GM12878 (cell line): ENCODE data around the gene ECSIT. TPM values are rescaled to one million over a fixed set of nuclear protein-coding genes. Genes with fewer than 3 reads are reported as not detected.
A peak's percentile ranks its signal among the peaks of the same experiment; 100 is the strongest.

Source experiments
- ATAC-seq: fragments of 200-7000 bp; cut with Tn5 transposase; 3 replicates; pipeline ENCODE4 v1.9.1; 2020; ENCODE audit warnings: mild to moderate bottlenecking, moderate library complexity
- BruUV-seq: library from RNA; stranded (reverse); fragments of 400-500 nt; replicated peaks from 2 replicates; lab custom pipeline; 2021; lab: Mats Ljungman, UMichigan
- CTCF ChIA-PET: fragments of 300-600 bp; sonication (Branson Sonifier 250); formaldehyde crosslinking; extraction: SDS; loops from one replicate; lab custom pipeline; 2021; ENCODE audit warnings: inconsistent platforms; lab: Yijun Ruan, JAX
- POLR2A ChIA-PET: fragments of 350-600 bp; formaldehyde crosslinking; extraction: SDS; loops from one replicate; lab custom pipeline; 2021; ENCODE audit warnings: inconsistent platforms; lab: Charles Lee
- RAD21 ChIA-PET: fragments of 300-600 bp; sonication (Branson Sonifier 250); formaldehyde crosslinking; loops from one replicate; lab custom pipeline; 2023; ENCODE audit warnings: antibody characterized with exemption; ENCODE audit not compliant: unreplicated experiment; lab: Charles Lee
- SMC1A ChIA-PET: fragments of 300-600 bp; sonication (Branson Sonifier 250); formaldehyde crosslinking; loops from one replicate; lab custom pipeline; 2023; ENCODE audit not compliant: unreplicated experiment, uncharacterized antibody; lab: Charles Lee
- DNase-seq: peaks from one replicate; pipeline ENCODE4 v3.0.0-alpha.2; 2011; ENCODE audit warnings: low read depth, low spot score
- FAIRE-seq: peaks from 3 replicates; lab custom pipeline; 2011; peaks lifted over from hg19 to GRCh38; lab: Jason Lieb, UNC
- H2AFZ ChIP-seq: 2 replicates; pipeline ENCODE4 v1.6.0; 2011; ENCODE audit warnings: low read depth, low read length, control low read depth; ENCODE audit not compliant: control insufficient read depth
- H3K27ac ChIP-seq: 2 replicates; pipeline ENCODE4 v1.5.1; 2011; ENCODE audit warnings: control low read depth; ENCODE audit not compliant: control insufficient read depth, insufficient read depth
- H3K27me3 ChIP-seq, 2 experiments: replicated peaks in 1 of 2; 2 replicates each; pipeline versions ENCODE4 v1.6.0 to v1.6.1; 2011; ENCODE audit warnings: low read length in 1 of 2; ENCODE audit not compliant: control insufficient read depth in 2 of 2, insufficient read depth in 2 of 2
- H3K36me3 ChIP-seq, 2 experiments: 2 replicates each; pipeline ENCODE4 v1.5.1; 2011; ENCODE audit warnings: low read length in 1 of 2; ENCODE audit not compliant: control insufficient read depth in 2 of 2, insufficient read depth in 2 of 2
- H3K4me1 ChIP-seq: 2 replicates; pipeline ENCODE4 v1.6.1; 2011; ENCODE audit warnings: mild to moderate bottlenecking, low read length, moderate library complexity, mixed read lengths; ENCODE audit not compliant: control insufficient read depth, insufficient read depth
- H3K4me2 ChIP-seq: 2 replicates; pipeline ENCODE4 v1.6.0; 2011; ENCODE audit warnings: control low read depth; ENCODE audit not compliant: control insufficient read depth, insufficient read depth
- H3K4me3 ChIP-seq: fragments of 200-600 bp; sonication (generic); 2 replicates; pipeline ENCODE4 v1.5.1; 2016
- H3K79me2 ChIP-seq: 2 replicates; pipeline ENCODE4 v1.6.0; 2011; ENCODE audit warnings: low read length; ENCODE audit not compliant: control insufficient read depth, insufficient read depth
- H3K9ac ChIP-seq: 2 replicates; pipeline ENCODE4 v1.8.0; 2011; ENCODE audit warnings: low read length, control low read depth, mixed read lengths; ENCODE audit not compliant: control insufficient read depth, insufficient read depth
- H3K9me3 ChIP-seq: replicated peaks from 3 replicates; pipeline ENCODE4 v1.5.1; 2011; ENCODE audit warnings: mild to moderate bottlenecking, low read length; ENCODE audit not compliant: control insufficient read depth, insufficient read depth
- H4K20me1 ChIP-seq: 2 replicates; pipeline ENCODE4 v1.6.0; 2011; ENCODE audit not compliant: control insufficient read depth, insufficient read depth
- EGR1 ChIP-seq, 2 experiments: IDR thresholded peaks; 1 replicate in 1 of 2; 2 replicates in 1 of 2; pipeline ENCODE4 v1.6.1; 2011 to 2012; ENCODE audit warnings: low read depth in 2 of 2, low read length in 2 of 2, borderline replicate concordance in 1 of 2, mild to moderate bottlenecking in 1 of 2, moderate library complexity in 1 of 2
- KAT2A ChIP-seq: conservative IDR thresholded peaks from 2 replicates; pipeline ENCODE4 v1.6.1; 2011; ENCODE audit warnings: low read depth, low read length; ENCODE audit not compliant: control insufficient read depth
- NR2F1 ChIP-seq: fragments of 450-650 bp; conservative IDR thresholded peaks from 2 replicates; pipeline ENCODE4 v1.6.1; 2017; ENCODE audit warnings: mild to moderate bottlenecking
- PBX3 ChIP-seq: IDR thresholded peaks from 2 replicates; pipeline ENCODE4 v1.6.1; 2011; ENCODE audit warnings: mild to moderate bottlenecking, low read depth, low read length, moderate library complexity; ENCODE audit not compliant: insufficient replicate concordance
- POLR2AphosphoS2 ChIP-seq: IDR thresholded peaks from 2 replicates; pipeline ENCODE4 v1.6.1; 2011; ENCODE audit warnings: low read depth, mild to moderate bottlenecking, low read length, improper control_type of control experiment, moderate library complexity
- POU2F2 ChIP-seq: IDR thresholded peaks from 3 replicates; pipeline ENCODE4 v1.6.1; 2011; ENCODE audit warnings: low read depth, mild to moderate bottlenecking, low read length, borderline replicate concordance
- RB1 ChIP-seq: fragments of 450-650 bp; formaldehyde crosslinking; IDR thresholded peaks from 2 replicates; pipeline ENCODE4 v1.6.1; 2017; ENCODE audit warnings: mild to moderate bottlenecking, borderline replicate concordance
- ZNF207 ChIP-seq: fragments of 450-650 bp; IDR thresholded peaks from 2 replicates; pipeline ENCODE4 v1.6.1; 2014; ENCODE audit warnings: antibody characterized with exemption, mild to moderate bottlenecking, borderline replicate concordance
- ZNF622 ChIP-seq: fragments of 450-650 bp; IDR thresholded peaks from 2 replicates; pipeline ENCODE4 v1.6.1; 2017; ENCODE audit warnings: mild to moderate bottlenecking, inconsistent platforms
- WGBS: methylation state at CpG from one replicate; pipeline ENCODE4 v1.1.6; 2016; ENCODE audit warnings: low lambda C conversion rate; ENCODE audit not compliant: insufficient replicate concordance, insufficient coverage; ENCODE audit errors: missing lambda C conversion rate; 5-methylcytosine and 5-hydroxymethylcytosine counted together
- in situ Hi-C: fragments of 300-500 bp; cut with MboI; formaldehyde crosslinking; loops from 9 replicates; pipeline ENCODE4 v1.14.3; 2018; ENCODE audit warnings: mixed read lengths
- intact Hi-C: fragments of 100-400 bp; cut with micrococcal nuclease; formaldehyde crosslinking; loops from one replicate; pipeline ENCODE4 v1.14.2; 2022; ENCODE audit not compliant: unreplicated experiment
- polyA plus RNA-seq, 11 experiments: library from polyadenylated mRNA; depleted of rRNA in 4 of 11; unstranded in 6 of 11; stranded (reverse) in 5 of 11; fragments of >200 nt; fragmentation: Nextera tagmentation in 4 of 11; fragmentation: Illumina TruSeq in 1 of 11; extraction: Ambion mirVana in 4 of 11; extraction: Trizol in 1 of 11; gene quantifications; 1 replicate in 1 of 11; 2 replicates in 10 of 11; pipeline versions ENCODE4 v1.2.1 to v1.2.3, GENCODE V29; 2011 to 2016; ENCODE audit warnings: inconsistent platforms in 2 of 11, missing spikeins in 2 of 11, low read depth in 1 of 11
- total RNA-seq, 4 experiments: library from RNA; depleted of rRNA in 3 of 4; stranded (reverse); fragments of >200 nt in 3 of 4; fragmentation: Illumina TruSeq in 1 of 4; extraction: Trizol in 1 of 4; gene quantifications; 2 replicates each; pipeline versions ENCODE4 v1.2.1 to v1.2.3, GENCODE V29; 2013 to 2021
- TF ChIP-seq, protein P1 (sequence below): fragments of 450-650 bp; IDR thresholded peaks from 2 replicates; pipeline ENCODE4 v1.6.1; 2014; ENCODE audit warnings: mild to moderate bottlenecking
- TF ChIP-seq, protein P2 (sequence below): IDR thresholded peaks from 2 replicates; pipeline ENCODE4 v1.6.1; 2012; ENCODE audit warnings: low read depth, low read length, improper control_type of control experiment
- TF ChIP-seq, protein P3 (sequence below), 3 experiments: IDR thresholded peaks in 2 of 3; conservative IDR thresholded peaks in 1 of 3; 2 replicates each; pipeline ENCODE4 v1.5.1; 2011; ENCODE audit warnings: low read depth in 3 of 3, low read length in 3 of 3, mild to moderate bottlenecking in 3 of 3, control low read depth in 2 of 3, moderate library complexity in 2 of 3, inconsistent platforms in 1 of 3, mixed read lengths in 1 of 3; ENCODE audit not compliant: control insufficient read depth in 2 of 3, insufficient read depth in 1 of 3; ENCODE audit errors: extremely low read depth in 1 of 3

Gene ECSIT
- total and polyA plus RNA-seq, 10 of the 15 experiments (the other 5 are each of a cell fraction or from before 2014, with no cell fraction given): 1.0 to 59.6 (median 41.3) TPM

DNA sequence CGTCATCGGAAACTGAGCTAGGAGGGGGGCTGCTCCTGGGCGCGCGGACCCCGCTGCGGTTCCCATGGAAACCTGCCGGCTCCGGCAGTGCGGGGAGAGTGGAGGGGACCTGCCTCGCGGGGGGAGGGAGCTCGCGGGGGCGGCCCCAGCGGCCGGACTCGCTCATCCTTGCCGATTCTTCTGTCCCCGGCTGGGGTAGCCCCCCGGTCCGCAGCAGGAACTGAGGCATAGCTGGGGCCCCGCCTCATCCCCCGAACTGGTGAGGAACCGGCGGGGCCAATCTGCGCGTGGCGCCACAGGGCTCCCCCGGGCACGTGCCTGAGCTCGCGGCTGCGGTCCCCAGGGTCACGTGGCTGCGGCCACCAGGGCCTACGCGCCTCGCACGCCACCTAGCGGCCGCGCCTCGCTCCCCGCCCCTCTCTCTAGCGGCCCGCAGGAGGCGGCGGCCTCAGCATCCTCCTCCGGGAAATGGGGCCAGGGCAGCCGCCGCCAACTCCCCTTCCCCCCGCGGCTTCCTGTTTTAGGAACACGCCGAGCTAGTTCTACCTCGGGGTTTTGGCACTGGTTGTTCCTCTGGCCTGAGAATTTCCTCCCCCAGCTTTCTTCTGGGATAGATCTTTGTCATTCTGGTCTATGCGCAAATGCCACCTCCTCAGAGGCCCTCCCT lies 46.4 kb downstream of the ECSIT start (continued):
- TF ChIP-seq RB1: peak; percentile 78; the same call in 1 of the 2 replicates
- TF ChIP-seq EGR1 (IDR thresholded peaks at IDR 0.05; ENCODE audit: borderline replicate concordance in 1 of 2, low read depth in 2 of 2, low read length in 2 of 2): peak in 1 of 2 experiments; percentile 47; a peak in 1 of 3 replicates
- peak; percentile 88 for TF ChIP-seq NR2F1
- no peak for TF ChIP-seq KAT2A
- peak; percentile 91; the same call in 1 of the 2 replicates for TF ChIP-seq ZNF207
- TF ChIP-seq ZNF622: no peak
- TF ChIP-seq POLR2AphosphoS2: peak; percentile 60
- peak; percentile 66; the same call in 2 of the 3 replicates for TF ChIP-seq POU2F2

GRCh38 chr19:11481534-11482383 lies 47.2 kb downstream of the ECSIT start:
- peak; percentile 7 for FAIRE-seq
- Histone ChIP-seq H3K36me3 (no peaks in the 10 kb centered on the region), H3K4me2 (peak overlapping the region; percentile 87), H3K27ac (no peak overlapping the region), H3K27me3 (peaks cover 8 to 10% of the 10 kb centered on the region in 2 experiments), H4K20me1 (no peaks in the 10 kb centered on the region), H3K9me3 (no peaks in the 10 kb centered on the region; the same call in 2 of the 3 replicates), H2AFZ (peak overlapping the region; percentile 80), H3K79me2 (no peaks in the 10 kb centered on the region), H3K4me1 (peaks cover 19% of the 10 kb centered on the region), H3K9ac (no peak overlapping the region), H3K4me3 (peak overlapping the region; percentile 40; the same call in 1 of the 2 replicates)
- ATAC-seq: peak; percentile 90
- DNase-seq: peak; percentile 54
- intact Hi-C loops (loop anchor here (1.0 to 2.0 kb wide), 3 partner anchors 46 to 189 kb away; partner anchors contain the start of genes ODAD3 and PRKCSH), in situ Hi-C loops (no loop called here)
- WGBS: 13% methylated on average over 50 of the region's 50 CpGs
- ChIA-PET CTCF (interaction anchor here (0.6 to 3.3 kb wide), 38 partner anchors 9 to 539 kb away, joined by 3 to 76 read pairs (median 5); partner anchors contain the start of genes CCDC159, ECSIT, ODAD3 and PRKCSH), RAD21 (interaction anchor here (0.7 to 2.2 kb wide), 27 partner anchors 9 to 238 kb away, joined by 3 to 43 read pairs (median 4); partner anchors contain the start of genes CCDC159, ECSIT, ELOF1 and ODAD3), SMC1A (interaction anchor here (0.9 to 2.4 kb wide), 18 partner anchors 8 to 446 kb away, joined by 3 to 30 read pairs (median 4); partner anchors contain the start of genes ELOF1, SWSAP1 and TSPAN16), POLR2A (interaction anchor here (0.9 to 1.8 kb wide), 4 partner anchors 30 to 135 kb away, joined by 5 to 12 read pairs (median 8); partner anchors contain the start of genes CCDC159, SWSAP1 and TMEM205)
- BruUV-seq: no TSS peak
- peak; percentile 4 for TF ChIP-seq PBX3
- TF ChIP-seq, protein P1, sequence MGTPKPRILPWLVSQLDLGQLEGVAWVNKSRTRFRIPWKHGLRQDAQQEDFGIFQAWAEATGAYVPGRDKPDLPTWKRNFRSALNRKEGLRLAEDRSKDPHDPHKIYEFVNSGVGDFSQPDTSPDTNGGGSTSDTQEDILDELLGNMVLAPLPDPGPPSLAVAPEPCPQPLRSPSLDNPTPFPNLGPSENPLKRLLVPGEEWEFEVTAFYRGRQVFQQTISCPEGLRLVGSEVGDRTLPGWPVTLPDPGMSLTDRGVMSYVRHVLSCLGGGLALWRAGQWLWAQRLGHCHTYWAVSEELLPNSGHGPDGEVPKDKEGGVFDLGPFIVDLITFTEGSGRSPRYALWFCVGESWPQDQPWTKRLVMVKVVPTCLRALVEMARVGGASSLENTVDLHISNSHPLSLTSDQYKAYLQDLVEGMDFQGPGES: peak; percentile 70; the same call in 1 of the 2 replicates
- TF ChIP-seq, protein P2, sequence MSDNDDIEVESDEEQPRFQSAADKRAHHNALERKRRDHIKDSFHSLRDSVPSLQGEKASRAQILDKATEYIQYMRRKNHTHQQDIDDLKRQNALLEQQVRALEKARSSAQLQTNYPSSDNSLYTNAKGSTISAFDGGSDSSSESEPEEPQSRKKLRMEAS: no peak
- TF ChIP-seq, protein P3, sequence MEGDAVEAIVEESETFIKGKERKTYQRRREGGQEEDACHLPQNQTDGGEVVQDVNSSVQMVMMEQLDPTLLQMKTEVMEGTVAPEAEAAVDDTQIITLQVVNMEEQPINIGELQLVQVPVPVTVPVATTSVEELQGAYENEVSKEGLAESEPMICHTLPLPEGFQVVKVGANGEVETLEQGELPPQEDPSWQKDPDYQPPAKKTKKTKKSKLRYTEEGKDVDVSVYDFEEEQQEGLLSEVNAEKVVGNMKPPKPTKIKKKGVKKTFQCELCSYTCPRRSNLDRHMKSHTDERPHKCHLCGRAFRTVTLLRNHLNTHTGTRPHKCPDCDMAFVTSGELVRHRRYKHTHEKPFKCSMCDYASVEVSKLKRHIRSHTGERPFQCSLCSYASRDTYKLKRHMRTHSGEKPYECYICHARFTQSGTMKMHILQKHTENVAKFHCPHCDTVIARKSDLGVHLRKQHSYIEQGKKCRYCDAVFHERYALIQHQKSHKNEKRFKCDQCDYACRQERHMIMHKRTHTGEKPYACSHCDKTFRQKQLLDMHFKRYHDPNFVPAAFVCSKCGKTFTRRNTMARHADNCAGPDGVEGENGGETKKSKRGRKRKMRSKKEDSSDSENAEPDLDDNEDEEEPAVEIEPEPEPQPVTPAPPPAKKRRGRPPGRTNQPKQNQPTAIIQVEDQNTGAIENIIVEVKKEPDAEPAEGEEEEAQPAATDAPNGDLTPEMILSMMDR (IDR thresholded peaks at IDR 0.05 in 2 of 3, conservative IDR thresholded peaks at IDR 0.05 in 1 of 3; ENCODE audit: control insufficient read depth in 2 of 3, extremely low read depth in 1 of 3, insufficient read depth in 1 of 3, low read depth in 3 of 3, low read length in 3 of 3): peak in 1 of 3 experiments; percentile 22; a peak in 1 of 6 replicates
